ENCODE results near the gene PANX1. TPM values are rescaled to one million over a fixed set of nuclear protein-coding genes. Genes with fewer than 3 reads are reported as not detected.

PANX1 gene
- total RNA-seq, 3 donors from 2014 or later (not counting 1 experiment from before 2014, with no cell fraction given), result 8.6 to 13.6 (median 13.4) TPM

GRCh38 chr11:94169516-94169915, 40.9 kb downstream of the PANX1 start:
- Mint-ChIP-seq H3K36me3 (no peaks in the 10 kb centered on the region), H3K4me1 (peaks cover 54 to 60% of the 10 kb centered on the region in 2 donors), H3K27ac (no peak overlapping the region), H3K4me3 (no peak overlapping the region), H3K27me3 (ENCODE audit: low read depth in 2 of 2) (no peaks in the 10 kb centered on the region), H3K9me3 (no peaks in the 10 kb centered on the region)
- no peaks in the 10 kb centered on the region for H3K9me3 ChIP-seq (ENCODE audit: control insufficient read depth, insufficient read depth, low read length)
- no peak for TF ChIP-seq CTCF (IDR thresholded peaks at IDR 0.05)
- H3K36me3 ChIP-seq (ENCODE audit: control insufficient read depth, insufficient read depth, low read length), result no peaks in the 10 kb centered on the region
- no peak overlapping the region for H3K4me3 ChIP-seq (ENCODE audit: low read length)
- intact Hi-C loops (cut with micrococcal nuclease), result no loop called here
- H3K27me3 ChIP-seq (ENCODE audit: control insufficient read depth, insufficient read depth, low read length), result no peaks in the 10 kb centered on the region
- H3K4me1 ChIP-seq (ENCODE audit: control insufficient read depth, insufficient read depth, low read length), result peaks cover 2% of the 10 kb centered on the region
- DNase-seq (no peak), ATAC-seq (no peak)
- 81% methylated on average over 4 of the region's 4 CpGs for WGBS (ENCODE audit: insufficient coverage)
- no peak overlapping the region for H3K27ac ChIP-seq (ENCODE audit: low read length)

DNA sequence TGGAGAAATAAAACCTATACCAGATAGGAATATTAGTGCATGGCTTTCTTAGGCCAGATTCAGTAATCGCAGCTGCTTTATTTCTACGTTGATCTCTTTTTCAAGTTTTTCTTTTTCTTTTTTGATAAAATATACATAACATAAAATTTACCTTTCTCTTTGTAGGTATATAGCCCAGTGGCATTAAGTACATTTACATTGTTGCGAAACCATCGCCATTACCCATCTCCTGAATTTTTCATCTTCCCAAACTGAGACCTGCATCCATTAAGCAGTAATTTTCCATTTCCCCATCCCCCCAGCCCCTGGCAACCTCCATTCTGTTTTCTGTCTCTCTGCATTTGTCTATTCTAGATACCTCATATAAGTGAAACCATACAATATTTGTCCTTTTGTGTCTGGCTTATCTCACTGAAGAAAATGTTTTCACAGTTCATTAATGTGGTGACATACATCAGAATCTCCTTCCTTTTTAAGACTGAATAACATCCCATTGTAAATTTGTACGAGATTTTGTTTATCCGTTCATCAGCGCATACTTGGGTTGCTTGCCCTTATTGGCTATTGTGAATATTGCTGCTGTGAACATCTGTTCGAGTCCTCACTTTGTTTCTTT, 41.4 kb downstream of the PANX1 start:
- Histone ChIP-seq H3K27me3 (ENCODE audit: control insufficient read depth, insufficient read depth, low read length) (no peaks in the 10 kb centered on the region), H3K27ac (ENCODE audit: low read length) (no peak overlapping the region), H3K4me1 (ENCODE audit: control insufficient read depth, insufficient read depth, low read length) (peaks cover 2% of the 10 kb centered on the region), H3K4me3 (ENCODE audit: low read length) (no peak overlapping the region), H3K9me3 (ENCODE audit: control insufficient read depth, insufficient read depth, low read length) (no peaks in the 10 kb centered on the region), H3K36me3 (ENCODE audit: control insufficient read depth, insufficient read depth, low read length) (no peaks in the 10 kb centered on the region)
- H3K9me3 Mint-ChIP-seq, result no peaks in the 10 kb centered on the region
- no peak for TF ChIP-seq CTCF (IDR thresholded peaks at IDR 0.05)
- ATAC-seq, result no peak
- no peak overlapping the region for H3K27ac Mint-ChIP-seq
- intact Hi-C loops (cut with micrococcal nuclease), result loop anchor here (10.0 kb wide), 1 partner anchor 335 kb away; no protein-coding TSS in a partner anchor
- no peak for DNase-seq
- no peaks in the 10 kb centered on the region for H3K36me3 Mint-ChIP-seq
- WGBS (ENCODE audit: insufficient coverage), result 88% methylated on average over 6 of the region's 8 CpGs
- no peak overlapping the region for H3K4me3 Mint-ChIP-seq
- no peaks in the 10 kb centered on the region for H3K27me3 Mint-ChIP-seq (ENCODE audit: low read depth in 2 of 2)
- H3K4me1 Mint-ChIP-seq, result peaks cover 50 to 54% of the 10 kb centered on the region in 2 donors

DNA sequence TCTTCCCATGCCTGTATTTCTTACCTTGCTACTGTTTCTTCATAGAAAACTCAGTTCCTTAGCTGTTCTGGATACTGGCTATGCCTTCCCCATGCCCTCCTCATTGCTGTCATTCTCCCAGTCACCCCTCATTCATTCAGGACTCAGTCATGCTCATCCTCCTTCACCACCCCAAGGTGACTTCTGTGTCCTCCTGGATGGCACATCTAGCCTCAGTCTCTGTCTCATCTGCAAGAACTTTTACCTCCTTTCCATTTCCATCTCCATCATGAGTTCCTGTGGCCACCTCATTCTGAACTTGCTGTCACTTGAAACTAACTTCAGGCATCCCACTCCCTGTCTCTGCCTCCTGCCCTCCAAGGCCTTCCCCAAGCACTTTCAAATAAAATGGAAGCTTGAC, 42.3 kb downstream of the PANX1 start:
- H3K27ac ChIP-seq (ENCODE audit: low read length), result no peak overlapping the region
- Mint-ChIP-seq H3K9me3 (no peaks in the 10 kb centered on the region), H3K4me1 (peaks cover 48 to 53% of the 10 kb centered on the region in 2 donors), H3K4me3 (no peak overlapping the region), H3K36me3 (no peaks in the 10 kb centered on the region), H3K27ac (no peak overlapping the region), H3K27me3 (ENCODE audit: low read depth in 2 of 2) (no peaks in the 10 kb centered on the region)
- no peak for ATAC-seq
- no peaks in the 10 kb centered on the region for H3K9me3 ChIP-seq (ENCODE audit: control insufficient read depth, insufficient read depth, low read length)
- H3K36me3 ChIP-seq (ENCODE audit: control insufficient read depth, insufficient read depth, low read length), result no peaks in the 10 kb centered on the region
- DNase-seq, result no peak
- H3K27me3 ChIP-seq (ENCODE audit: control insufficient read depth, insufficient read depth, low read length), result no peaks in the 10 kb centered on the region
- no peak overlapping the region for H3K4me3 ChIP-seq (ENCODE audit: low read length)
- intact Hi-C loops (cut with micrococcal nuclease), result loop anchor here (10.0 kb wide), 1 partner anchor 334 kb away; no protein-coding TSS in a partner anchor
- TF ChIP-seq CTCF (IDR thresholded peaks at IDR 0.05), result no peak
- H3K4me1 ChIP-seq (ENCODE audit: control insufficient read depth, insufficient read depth, low read length), result peaks cover 2% of the 10 kb centered on the region
